Adrenal gland (tissue), 5 donors: ENCODE measurements around the gene HOXA13.

Experiments
- CTCF ChIP-seq, 6 experiments: fragments of 450-650 bp in 4 of 6; fragments of 200-600 bp in 2 of 6; sonication (generic) in 1 of 6; IDR thresholded peaks; 1 replicate in 5 of 6; 2 replicates in 1 of 6; pipeline versions ENCODE4 v1.5.1 to v1.8.0; 2016 to 2021; ENCODE audit warnings: antibody characterized with exemption in 6 of 6, mild to moderate bottlenecking in 2 of 6, moderate library complexity in 1 of 6
- POLR2A ChIP-seq, 2 donors: fragments of 450-650 bp; IDR thresholded peaks; one replicate each; pipeline ENCODE4 v1.6.1; 2017; ENCODE audit warnings: antibody characterized with exemption in 2 of 2, mild to moderate bottlenecking in 2 of 2, moderate library complexity in 1 of 2
- donor health status: DM: no; HTN: no; CAD: no.

DNA sequence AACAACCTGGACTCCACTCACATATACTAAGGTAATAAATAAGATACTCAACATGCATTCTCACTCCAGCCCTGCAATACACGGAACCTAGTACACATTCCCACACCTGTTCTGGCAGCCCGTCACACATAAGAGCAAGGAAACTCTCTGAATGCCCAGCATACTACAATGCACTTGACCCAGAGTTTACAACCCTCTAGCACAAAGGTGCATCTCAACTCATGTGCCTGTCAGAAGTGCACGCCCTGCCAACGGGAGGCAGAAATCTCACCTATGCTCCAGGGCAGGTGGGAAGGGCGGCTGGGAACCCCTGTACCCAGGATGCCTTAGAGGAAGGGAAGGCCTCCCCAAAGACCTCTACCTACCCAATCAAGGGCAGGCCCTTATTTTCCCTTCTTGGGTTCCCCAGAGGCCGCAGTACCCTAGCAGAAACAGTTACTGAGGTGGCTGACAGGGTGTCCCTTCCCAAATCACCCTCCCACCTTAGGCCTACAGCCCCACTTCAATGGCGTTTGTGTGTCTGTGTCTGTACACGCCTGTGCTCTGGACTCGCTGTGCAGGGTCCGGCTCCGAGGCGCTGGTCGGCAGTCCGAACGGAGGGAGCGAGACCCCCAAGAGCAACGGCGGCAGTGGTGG lies 44.7 kb upstream of the HOXA13 start:
- TF ChIP-seq POLR2A (IDR thresholded peaks at IDR 0.05) (no peak), CTCF (IDR thresholded peaks at IDR 0.05) (no peak)
